Endothelial cell of umbilical vein (primary cell): ENCODE data around the gene SNX22. TPM values are rescaled to one million over a fixed set of nuclear protein-coding genes. Genes with fewer than 3 reads are reported as not detected.

Experiments used
- BruUV-seq: library from RNA; stranded (reverse); fragments of 400-500 nt; replicated peaks from 2 replicates; lab custom pipeline; 2021; lab: Mats Ljungman, UMichigan
- CTCF ChIA-PET: fragments of 300-600, 350-600 bp; sonication (Branson Sonifier 250); formaldehyde crosslinking; loops from one replicate; lab custom pipeline; 2021; ENCODE audit warnings: antibody characterized with exemption, inconsistent platforms; lab: Charles Lee
- POLR2A ChIA-PET: fragments of 300-600, 350-600 bp; sonication (Branson Sonifier 250); formaldehyde crosslinking; loops from one replicate; lab custom pipeline; 2021; ENCODE audit warnings: antibody characterized with exemption, inconsistent platforms; lab: Charles Lee
- DNase-seq: peaks from one replicate; pipeline ENCODE4 v3.0.0-alpha.2; 2011; ENCODE audit warnings: low read depth, low spot score
- FAIRE-seq: peaks from 2 replicates; lab custom pipeline; 2011; peaks lifted over from hg19 to GRCh38; lab: Jason Lieb, UNC
- H2AFZ ChIP-seq: 2 replicates; pipeline ENCODE4 v1.6.0; 2012; ENCODE audit warnings: low read depth, low read length, control low read depth, inconsistent platforms
- H3K27ac ChIP-seq: 2 replicates; pipeline ENCODE4 v1.5.1; 2011; ENCODE audit warnings: low read depth, mild to moderate bottlenecking, control low read depth, low read length, moderate library complexity; ENCODE audit not compliant: insufficient read depth
- H3K27me3 ChIP-seq, 2 experiments: 2 replicates each; pipeline versions ENCODE4 v1.6.0 to v1.6.1; 2011; ENCODE audit warnings: low read length in 2 of 2, mixed read lengths in 1 of 2; ENCODE audit not compliant: control insufficient read depth in 2 of 2, insufficient read depth in 2 of 2
- H3K36me3 ChIP-seq, 2 experiments: 2 replicates in 1 of 2; 3 replicates in 1 of 2; pipeline ENCODE4 v1.5.1; 2011; ENCODE audit warnings: low read length in 2 of 2, mild to moderate bottlenecking in 1 of 2, moderate library complexity in 1 of 2; ENCODE audit not compliant: control insufficient read depth in 2 of 2, insufficient read depth in 2 of 2; ENCODE audit errors: extremely low read depth in 1 of 2
- H3K4me1 ChIP-seq: 3 replicates; pipeline ENCODE4 v1.5.1; 2011; ENCODE audit warnings: mild to moderate bottlenecking, low read length; ENCODE audit not compliant: control insufficient read depth, insufficient read depth; ENCODE audit errors: extremely low read depth
- H3K4me2 ChIP-seq: 2 replicates; pipeline ENCODE4 v1.6.1; 2011; ENCODE audit warnings: low read length, control low read depth, mixed read lengths; ENCODE audit not compliant: insufficient read depth
- H3K4me3 ChIP-seq, 3 experiments: fragments of 200-600 bp in 1 of 3; sonication (generic), shearing (Covaris generic) in 1 of 3; replicated peaks in 1 of 3; 2 replicates each; pipeline ENCODE4 v1.5.1; 2011 to 2016; ENCODE audit warnings: control low read depth in 3 of 3, low read length in 3 of 3, mild to moderate bottlenecking in 2 of 3, inconsistent platforms in 1 of 3, low read depth in 1 of 3, moderate library complexity in 1 of 3; ENCODE audit not compliant: insufficient read depth in 1 of 3
- H3K79me2 ChIP-seq: 2 replicates; pipeline ENCODE4 v1.6.0; 2012; ENCODE audit warnings: low read length, inconsistent platforms; ENCODE audit not compliant: control insufficient read depth, insufficient read depth
- H3K9ac ChIP-seq: replicated peaks from 2 replicates; pipeline ENCODE3; 2011; ENCODE audit warnings: low read length, control low read depth; ENCODE audit not compliant: insufficient read depth; ENCODE audit errors: extremely low read depth
- H3K9me1 ChIP-seq: replicated peaks from 3 replicates; pipeline ENCODE4 v1.6.0; 2011; ENCODE audit warnings: mild to moderate bottlenecking, low read length; ENCODE audit not compliant: control insufficient read depth, insufficient read depth; ENCODE audit errors: extremely low read depth
- H3K9me3 ChIP-seq: replicated peaks from 2 replicates; pipeline ENCODE4 v1.5.1; 2012; ENCODE audit warnings: low read length, inconsistent platforms; ENCODE audit not compliant: control insufficient read depth, insufficient read depth
- H4K20me1 ChIP-seq: replicated peaks from 2 replicates; pipeline ENCODE3; 2011; ENCODE audit warnings: mild to moderate bottlenecking, low read length; ENCODE audit not compliant: control insufficient read depth, insufficient read depth; ENCODE audit errors: extremely low read depth
- CTCF ChIP-seq, 2 donors: IDR thresholded peaks; 1 replicate in 1 of 2; 2 replicates in 1 of 2; pipeline ENCODE4 v1.5.1; 2011; ENCODE audit warnings: low read length in 2 of 2, mild to moderate bottlenecking in 2 of 2, moderate library complexity in 2 of 2, control low read depth in 1 of 2, inconsistent platforms in 1 of 2, low read depth in 1 of 2; ENCODE audit not compliant: insufficient read depth in 1 of 2; ENCODE audit errors: extremely low read depth in 1 of 2
- EZH2 ChIP-seq: IDR thresholded peaks from 2 replicates; pipeline ENCODE4 v1.6.1; 2012; ENCODE audit warnings: borderline replicate concordance, low read depth, mild to moderate bottlenecking, moderate library complexity, low read length, inconsistent platforms; ENCODE audit not compliant: severe bottlenecking
- FOS ChIP-seq: IDR thresholded peaks from 2 replicates; pipeline ENCODE4 v1.6.1; 2011; ENCODE audit warnings: mild to moderate bottlenecking, low read length, moderate library complexity, borderline replicate concordance; ENCODE audit not compliant: insufficient read depth
- GATA2 ChIP-seq: IDR thresholded peaks from 2 replicates; pipeline ENCODE4 v1.7.0; 2011; ENCODE audit warnings: low read depth, mild to moderate bottlenecking, moderate library complexity, mixed read lengths, low read length; ENCODE audit not compliant: insufficient read length, insufficient read depth
- JUN ChIP-seq: IDR thresholded peaks from 2 replicates; pipeline ENCODE4 v1.6.1; 2011; ENCODE audit warnings: borderline replicate concordance, low read depth; ENCODE audit not compliant: insufficient read length, insufficient read depth
- MAX ChIP-seq: IDR thresholded peaks from 2 replicates; pipeline ENCODE4 v1.6.1; 2011; ENCODE audit not compliant: insufficient read depth, insufficient read length
- MYC ChIP-seq: IDR thresholded peaks from one replicate; pipeline ENCODE4 v1.6.1; 2011; ENCODE audit warnings: mild to moderate bottlenecking, low read depth, low read length
- POLR2A ChIP-seq: IDR thresholded peaks from 2 replicates; pipeline ENCODE4 v1.6.1; 2012; ENCODE audit warnings: low read depth, mild to moderate bottlenecking, control low read depth, low read length
- POLR2AphosphoS5 ChIP-seq: IDR thresholded peaks from 2 replicates; pipeline ENCODE4 v1.6.1; 2012; ENCODE audit warnings: low read depth, mild to moderate bottlenecking, control low read depth, low read length, moderate library complexity; ENCODE audit not compliant: insufficient read depth
- dilution Hi-C: fragments of 300-500 bp; cut with MboI; formaldehyde crosslinking; loops from one replicate; pipeline ENCODE4 v1.15.0; 2019; ENCODE audit warnings: low sequenced_read_pairs; ENCODE audit not compliant: extremely low pct_ligation_motif_present
- intact Hi-C: fragments of 100-400 bp; cut with micrococcal nuclease; formaldehyde crosslinking; loops from one replicate; pipeline ENCODE4 v1.10.0; 2022
- polyA plus RNA-seq, 4 experiments: library from polyadenylated mRNA; depleted of rRNA in 3 of 4; stranded (reverse) in 3 of 4; unstranded in 1 of 4; fragments of >200 nt; gene quantifications; 2 replicates each; pipeline versions ENCODE4 v1.2.1 to v1.2.3, GENCODE V29; 2011 to 2012; ENCODE audit warnings: missing spikeins in 1 of 4
- total RNA-seq: library from RNA; stranded (reverse); gene quantifications from 2 replicates; pipeline ENCODE4 v1.2.3, GENCODE V29; 2021

The SNX22 gene
- total and polyA plus RNA-seq, 2 donors (not counting 3 experiments of a cell fraction or from before 2014, with no cell fraction given), result 0.14 to 0.73 TPM

GRCh38 chr15:64112073-64112772 is 39.3 kb upstream of the SNX22 start:
- Histone ChIP-seq H4K20me1 (peaks cover 2% of the 10 kb centered on the region), H3K4me2 (no peak overlapping the region), H3K9ac (no peak overlapping the region), H3K9me1 (peaks cover 3% of the 10 kb centered on the region), H3K36me3 (peaks cover 9 to 30% of the 10 kb centered on the region in 2 experiments), H3K4me3 (no peak overlapping the region), H3K79me2 (peaks cover 41% of the 10 kb centered on the region), H3K27ac (no peak overlapping the region), H2AFZ (no peak overlapping the region), H3K27me3 (no peaks in the 10 kb centered on the region), H3K4me1 (peaks cover 15% of the 10 kb centered on the region), H3K9me3 (no peaks in the 10 kb centered on the region)
- dilution Hi-C loops, result no loop called here
- intact Hi-C loops, result no loop called here
- BruUV-seq, result no TSS peak
- CTCF ChIA-PET, result interaction anchor here (1.6 to 1.9 kb wide), 2 partner anchors 19 to 41 kb away, joined by 4 to 8 read pairs; partner anchors contain the start of gene CIAO2A
- POLR2A ChIA-PET, result no interaction called here
- DNase-seq (no peak), FAIRE-seq (no peak)
- no peak for TF ChIP-seq MAX
- no peak for TF ChIP-seq GATA2
- no peak for TF ChIP-seq JUN
- TF ChIP-seq POLR2AphosphoS5, result no peak
- TF ChIP-seq POLR2A, result no peak
- no peak for TF ChIP-seq MYC
- no peak for TF ChIP-seq EZH2

- TF ChIP-seq EZH2, result no peak
- no peak for TF ChIP-seq CTCF (IDR thresholded peaks at IDR 0.05; ENCODE audit: extremely low read depth in 1 of 2, insufficient read depth in 1 of 2, low read depth in 1 of 2, low read length in 2 of 2)
- no peak for TF ChIP-seq MYC
- no peak for TF ChIP-seq POLR2AphosphoS5
- no peak for TF ChIP-seq GATA2
- no peak for TF ChIP-seq MAX
- no peak for TF ChIP-seq POLR2A
- TF ChIP-seq FOS, result no peak
- TF ChIP-seq JUN, result no peak
- POLR2A ChIA-PET, result no interaction called here
- CTCF ChIA-PET, result no interaction called here
- H3K4me2 ChIP-seq, result no peak overlapping the region
- dilution Hi-C loops, result no loop called here
- H2AFZ ChIP-seq, result no peak overlapping the region
- no peaks in the 10 kb centered on the region for H3K9me3 ChIP-seq
- peaks cover 2% of the 10 kb centered on the region for H4K20me1 ChIP-seq
- intact Hi-C loops, result no loop called here
- no peak overlapping the region for H3K4me3 ChIP-seq
- FAIRE-seq (no peak), DNase-seq (no peak)
- peaks cover 3% of the 10 kb centered on the region for H3K9me1 ChIP-seq
- H3K27me3 ChIP-seq, result no peaks in the 10 kb centered on the region
- H3K79me2 ChIP-seq, result peaks cover 38% of the 10 kb centered on the region
- H3K9ac ChIP-seq, result no peak overlapping the region
- H3K4me1 ChIP-seq, result peaks cover 15% of the 10 kb centered on the region
- no peak overlapping the region for H3K27ac ChIP-seq
- peaks cover 9 to 30% of the 10 kb centered on the region in 2 experiments for H3K36me3 ChIP-seq
- no TSS peak for BruUV-seq
Measured at GRCh38 chr15:64112904-64113303, 38.6 kb upstream of the SNX22 start.
